Measurements from ENCODE around the gene DMAP1.

DNA sequence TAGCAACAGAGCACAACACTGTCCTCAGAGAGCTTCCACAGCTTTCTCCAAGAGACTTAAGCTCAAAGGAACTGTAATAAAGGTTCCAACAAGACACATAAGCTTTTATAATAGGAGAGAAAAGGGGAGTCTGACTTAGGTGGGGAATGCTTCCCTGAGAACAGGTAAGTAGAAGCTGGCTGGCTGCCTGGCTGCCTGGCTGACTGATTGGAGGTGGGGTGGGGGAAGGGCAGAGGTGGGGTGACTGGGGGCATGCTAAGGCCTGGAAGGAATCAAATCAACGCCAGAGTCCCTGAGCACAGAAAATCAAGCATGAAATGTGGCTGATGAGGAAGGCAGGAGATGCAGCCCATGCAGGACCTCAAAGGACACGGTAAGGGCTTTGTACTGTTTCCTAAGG lies 45.8 kb downstream of the DMAP1 start:
- no peak for TF ChIP-seq CTCF (IDR thresholded peaks at IDR 0.05 in 2 of 3, conservative IDR thresholded peaks at IDR 0.05 in 1 of 3; ENCODE audit: borderline replicate concordance in 1 of 3, insufficient read depth in 1 of 3, low read depth in 2 of 3, low read length in 2 of 3)
- TF ChIP-seq, protein P1, sequence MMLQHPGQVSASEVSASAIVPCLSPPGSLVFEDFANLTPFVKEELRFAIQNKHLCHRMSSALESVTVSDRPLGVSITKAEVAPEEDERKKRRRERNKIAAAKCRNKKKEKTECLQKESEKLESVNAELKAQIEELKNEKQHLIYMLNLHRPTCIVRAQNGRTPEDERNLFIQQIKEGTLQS (IDR thresholded peaks at IDR 0.05) = no peak

Data from HCT116 (cell line).